Activated effector memory CD4-positive, alpha-beta T cell treated with anti-CD3 and anti-CD28 coated beads, Interleukin-2, amount 50 U/mL, for 16 hours (primary cell): ENCODE measurements around the gene KCNMB2.
"Not testable (repeated sequence)": the region's sequence is repeated elsewhere in the genome, so short reads cannot be mapped to it uniquely, and the experiment has no call there.

ENCODE experiments used
- DNase-seq: peaks from one replicate; pipeline ENCODE4 v3.0.0-alpha.2; 2020

KCNMB2 gene

DNA sequence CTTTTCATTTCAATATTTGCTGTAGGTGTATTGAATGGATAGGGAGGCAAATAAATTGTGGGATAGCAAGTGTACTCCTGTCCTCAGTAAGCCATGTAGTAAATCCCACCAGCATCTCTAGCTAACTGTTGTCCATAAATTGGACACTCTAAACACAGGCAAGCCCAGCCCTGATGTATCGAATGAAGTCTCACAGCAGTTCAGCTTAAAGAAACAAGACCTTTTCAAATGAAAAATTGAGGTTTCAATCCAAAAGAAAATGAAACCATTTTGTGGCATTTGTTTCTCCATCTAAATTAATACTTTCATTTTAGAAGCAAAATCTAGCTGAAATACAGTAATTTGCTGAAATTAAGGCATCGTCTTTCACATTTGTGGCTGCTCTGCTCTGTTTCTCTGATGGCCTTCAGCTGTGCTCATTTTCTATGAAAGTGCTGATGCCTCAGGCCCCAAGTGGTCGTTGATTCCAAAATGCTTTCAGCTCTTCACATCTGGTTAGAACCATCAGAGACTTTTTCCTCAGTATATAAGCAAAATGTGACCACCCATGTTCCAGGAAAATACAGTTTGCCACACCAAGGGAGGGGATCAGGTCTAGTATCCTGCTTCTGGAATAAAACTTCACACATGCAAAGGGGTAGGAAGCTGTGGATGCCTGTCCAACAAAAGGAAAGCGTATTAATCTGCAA lies 290.3 kb downstream of the KCNMB2 start:
- DNase-seq: no peak

DNA sequence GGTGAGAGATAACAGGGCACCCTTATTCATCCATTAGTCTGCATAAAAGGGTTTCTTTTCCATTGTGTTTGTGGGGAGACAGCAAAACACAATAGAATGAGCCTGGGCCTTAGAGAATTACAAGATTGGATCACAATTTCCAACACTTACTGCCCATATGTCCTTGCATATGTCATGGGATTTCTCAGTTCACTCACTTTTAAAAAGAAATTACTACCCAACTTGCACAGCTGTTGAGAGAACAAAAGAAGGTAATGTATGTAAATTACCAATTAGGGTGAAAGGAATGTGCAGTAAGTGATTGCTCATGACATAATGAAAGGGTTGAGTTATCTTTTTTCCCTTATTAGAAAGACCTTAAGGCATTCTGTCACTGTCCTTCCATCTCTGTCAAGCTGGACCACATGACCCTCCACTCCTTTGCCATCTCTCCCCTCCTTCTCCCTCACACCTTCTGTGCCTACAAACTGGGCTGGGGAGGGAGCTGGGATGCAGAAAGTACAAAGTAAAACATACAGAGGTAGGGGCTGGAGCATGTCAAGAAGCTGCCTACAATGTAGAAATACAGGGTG lies 291.1 kb downstream of the KCNMB2 start:
- DNase-seq: no peak

DNA sequence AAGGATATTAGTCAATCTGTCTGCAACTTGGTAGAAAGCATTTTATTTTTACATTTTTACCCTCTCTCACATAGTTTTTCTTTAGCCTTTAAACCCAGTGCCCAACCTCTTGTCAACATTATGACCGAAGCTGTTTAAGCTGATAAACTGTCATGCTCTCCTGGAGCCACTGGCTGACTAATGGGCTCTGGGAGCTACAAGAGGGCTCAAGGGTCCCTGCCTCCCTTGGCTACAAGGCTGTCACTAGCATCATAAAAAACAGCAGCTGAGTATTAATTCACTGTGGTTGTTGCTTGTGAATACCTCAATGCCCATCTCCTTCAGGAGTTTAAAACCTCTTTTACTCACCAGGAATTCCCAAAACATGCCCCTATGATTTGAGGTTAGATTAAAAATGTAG lies 297.5 kb downstream of the KCNMB2 start:
- no peak for DNase-seq

DNA sequence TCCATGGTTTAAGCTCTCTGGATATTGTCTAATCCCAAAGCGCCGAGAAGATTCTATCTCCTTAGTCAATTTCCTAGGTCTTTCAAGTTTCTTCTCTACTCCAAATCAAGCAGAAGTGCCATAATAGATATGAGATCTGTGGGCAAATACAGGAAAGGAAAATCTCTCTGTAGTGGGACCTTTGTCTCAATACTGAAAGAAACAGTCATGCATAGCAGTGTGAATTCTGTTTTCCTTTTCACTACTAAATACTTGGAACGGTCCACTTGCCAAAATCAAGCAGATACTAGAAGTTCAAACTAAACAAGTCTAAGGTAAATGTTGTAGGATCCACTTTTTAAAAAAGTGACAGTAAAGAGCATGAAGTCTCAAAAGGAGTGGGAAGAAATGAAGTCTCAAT lies 298.8 kb downstream of the KCNMB2 start:
- DNase-seq: no peak

DNA sequence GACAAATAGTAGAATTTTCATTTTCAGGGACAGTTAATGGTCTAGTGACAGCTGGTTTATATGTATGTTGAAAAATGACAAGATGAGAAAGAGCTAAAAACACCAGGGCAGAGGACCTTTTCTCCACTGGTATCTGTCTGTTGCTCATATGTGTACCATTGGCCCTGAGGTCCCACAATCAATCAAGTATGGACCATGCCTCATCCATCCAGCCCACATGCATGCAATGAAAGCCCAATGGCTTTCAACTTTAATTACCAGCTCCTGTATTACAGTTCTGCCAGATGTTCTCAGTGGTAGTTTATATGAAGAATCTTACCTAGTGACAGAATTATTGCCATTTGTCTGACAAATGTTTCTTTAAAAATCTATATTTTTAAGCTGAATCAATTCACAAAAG lies 301.3 kb downstream of the KCNMB2 start:
- DNase-seq: no peak

DNA sequence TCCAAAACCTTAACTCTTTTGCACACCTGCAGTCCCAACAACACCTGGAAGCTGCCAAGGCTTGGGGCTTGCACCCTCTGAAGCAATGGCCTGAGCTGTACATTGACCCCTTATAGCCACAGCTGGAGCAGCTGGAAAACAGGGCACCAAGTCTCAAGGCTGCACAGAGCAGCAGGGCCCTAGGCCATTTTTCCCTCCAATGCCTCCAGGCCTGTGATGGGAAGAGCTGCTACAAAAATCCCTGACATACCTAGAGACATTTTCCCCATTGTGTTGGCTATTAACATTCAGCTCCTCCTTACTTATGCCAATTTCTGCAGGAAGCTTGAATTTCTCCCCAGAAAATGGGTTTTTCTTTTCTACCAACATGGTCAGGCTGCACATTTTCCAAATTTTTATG lies 304.4 kb downstream of the KCNMB2 start:
- no peak for DNase-seq

DNA sequence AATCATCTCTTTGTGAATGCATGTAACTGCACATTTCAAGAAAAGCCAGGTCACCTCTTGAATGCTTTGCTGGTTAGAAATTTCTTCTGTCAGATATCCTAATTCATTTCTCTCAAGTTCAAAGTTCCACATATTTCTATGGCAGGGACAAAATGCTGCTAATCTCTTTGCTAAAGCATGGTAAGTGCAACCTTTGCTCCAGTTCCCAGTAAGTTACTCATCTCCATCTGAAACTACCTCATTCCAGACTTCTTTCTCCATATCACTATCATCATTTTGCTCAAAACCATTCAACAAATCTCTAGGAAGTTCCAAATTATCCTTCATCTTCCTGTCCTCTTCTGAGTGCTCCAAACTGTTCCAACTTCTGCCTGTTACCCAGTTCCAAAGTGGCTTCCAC lies 304.8 kb downstream of the KCNMB2 start:
- DNase-seq: no peak

DNA sequence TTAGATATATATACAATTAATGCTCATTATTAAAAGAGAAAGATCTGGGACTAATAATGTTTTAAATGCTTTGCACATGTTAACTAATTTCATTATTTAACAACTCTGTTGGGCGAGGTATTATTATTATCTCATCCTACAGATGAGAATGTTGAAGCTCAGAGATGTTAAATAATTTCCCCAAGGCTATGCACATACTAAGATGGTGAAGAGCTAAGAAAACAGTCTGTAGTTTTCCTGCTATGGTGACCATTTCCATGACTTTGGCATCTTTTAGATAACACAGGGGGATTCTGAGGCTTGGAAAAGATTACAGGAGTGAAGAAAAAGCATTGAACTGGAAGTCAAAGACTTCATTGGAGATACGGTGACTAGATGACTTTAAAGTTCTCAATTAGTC lies 308.7 kb downstream of the KCNMB2 start:
- DNase-seq: no peak

DNA sequence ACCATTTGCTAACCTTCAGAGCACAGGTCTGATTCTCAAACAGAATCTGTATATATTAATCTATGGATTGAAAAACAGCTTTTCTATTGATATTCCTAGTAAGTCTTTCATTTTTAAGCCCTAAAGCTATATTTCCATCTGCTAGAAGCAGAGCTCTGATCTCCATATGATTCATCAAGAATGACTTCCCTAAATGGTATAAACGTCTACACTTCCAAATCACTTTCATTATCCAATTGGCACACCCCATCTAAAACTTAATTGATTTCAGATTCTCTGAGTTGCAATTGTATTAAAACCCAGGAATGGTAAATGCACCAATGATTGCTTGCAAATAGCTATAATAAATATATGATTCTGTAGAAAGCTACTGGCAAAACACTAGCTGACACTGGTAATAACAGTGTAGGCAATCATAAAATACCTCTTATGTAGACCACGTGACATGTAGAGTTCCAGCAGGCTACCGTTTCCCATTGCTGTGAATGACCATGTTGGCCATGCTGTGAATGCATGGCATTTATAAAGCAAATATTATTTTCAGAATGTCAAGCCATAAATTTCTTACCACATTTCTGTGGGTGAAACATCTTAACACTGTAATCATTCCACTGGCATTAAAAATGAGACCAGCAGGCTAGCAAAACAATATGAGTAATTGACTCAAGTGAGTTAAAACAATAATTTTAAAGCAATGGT lies 309.3 kb downstream of the KCNMB2 start:
- DNase-seq: no peak

DNA sequence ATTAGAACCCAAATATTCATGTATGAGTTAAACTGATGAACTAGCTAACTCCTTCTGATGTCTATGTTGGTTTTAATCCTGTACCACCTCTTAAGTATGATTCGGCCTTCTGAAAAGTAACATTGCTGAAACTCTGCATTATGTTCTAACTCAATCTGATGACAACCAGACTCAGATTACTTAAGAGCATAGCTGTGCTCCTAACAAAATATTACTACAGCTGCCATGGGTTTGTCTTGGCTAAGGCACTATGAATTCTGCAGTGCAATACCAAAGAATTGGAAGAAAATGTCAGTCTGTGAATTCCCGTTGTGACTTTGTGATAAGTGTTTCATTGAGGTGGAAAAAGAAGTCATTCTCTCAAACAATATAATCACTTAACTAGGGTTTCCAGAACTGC lies 311.0 kb downstream of the KCNMB2 start:
- DNase-seq: no peak

DNA sequence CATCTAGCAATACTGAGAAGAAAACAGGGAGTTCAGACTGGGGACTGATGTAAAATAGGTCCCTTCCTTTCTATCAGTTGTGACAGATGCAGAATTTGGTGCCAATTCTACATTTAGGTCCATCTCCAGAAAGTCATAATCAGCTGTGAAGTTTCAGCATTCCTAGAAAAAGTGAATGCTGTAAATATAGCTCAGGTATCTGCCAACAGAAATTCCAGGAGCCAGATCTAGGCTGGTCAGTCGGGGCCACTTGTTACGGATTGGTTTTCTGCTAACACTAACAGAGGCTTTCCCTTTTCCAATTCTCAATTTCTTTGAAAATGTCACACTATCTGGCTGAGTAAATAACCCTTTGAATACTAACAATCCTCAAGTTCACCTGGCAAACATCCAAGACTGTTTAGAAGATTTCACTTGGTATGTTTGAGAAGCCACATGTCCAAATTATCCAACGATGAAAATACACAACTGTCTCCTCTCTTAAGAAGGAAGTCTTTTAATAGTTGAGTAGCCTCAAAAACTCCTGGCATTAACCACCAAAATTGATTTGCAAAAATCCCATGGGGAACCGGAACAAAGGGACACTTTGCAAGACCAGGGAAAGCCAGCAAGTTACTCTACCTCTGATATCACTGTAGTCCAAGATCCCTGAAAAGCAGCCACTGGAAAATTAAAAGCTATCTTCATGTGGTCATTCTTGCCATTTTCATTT lies 313.1 kb downstream of the KCNMB2 start:
- no peak for DNase-seq

DNA sequence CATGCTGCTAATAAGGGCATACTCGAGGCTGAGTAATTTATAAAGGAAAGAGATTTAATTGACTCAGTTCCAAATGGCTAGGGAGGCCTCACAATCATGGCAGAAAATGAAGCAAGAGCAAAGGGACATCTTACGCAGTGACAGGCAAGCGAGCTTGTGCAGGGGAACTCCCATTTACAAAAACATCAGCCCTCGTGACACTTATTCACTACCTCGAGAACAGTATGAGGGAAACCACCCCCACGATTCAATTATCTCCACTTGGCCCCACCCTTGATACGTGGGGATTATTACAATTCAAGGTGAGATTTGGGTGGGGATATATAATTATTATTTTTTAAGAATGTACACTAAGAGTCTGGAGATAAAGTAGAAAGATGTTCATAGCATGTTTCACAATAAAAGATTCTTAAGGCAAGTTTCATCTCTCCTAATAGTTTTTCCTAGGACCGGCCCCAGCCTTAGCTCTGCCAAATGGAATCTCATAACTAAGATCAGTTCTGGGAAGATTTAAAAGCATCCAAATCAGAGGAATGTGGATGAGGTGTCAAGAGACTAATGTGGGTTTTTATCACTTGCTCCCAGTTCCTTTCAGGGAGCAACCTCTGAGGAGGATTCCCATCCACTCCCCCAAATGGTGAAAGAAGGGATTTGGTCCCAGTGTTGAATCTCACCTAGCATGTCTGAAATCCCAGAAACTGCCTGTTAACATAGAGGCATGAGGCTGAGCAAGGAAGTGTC lies 314.4 kb downstream of the KCNMB2 start:
- DNase-seq: no peak

DNA sequence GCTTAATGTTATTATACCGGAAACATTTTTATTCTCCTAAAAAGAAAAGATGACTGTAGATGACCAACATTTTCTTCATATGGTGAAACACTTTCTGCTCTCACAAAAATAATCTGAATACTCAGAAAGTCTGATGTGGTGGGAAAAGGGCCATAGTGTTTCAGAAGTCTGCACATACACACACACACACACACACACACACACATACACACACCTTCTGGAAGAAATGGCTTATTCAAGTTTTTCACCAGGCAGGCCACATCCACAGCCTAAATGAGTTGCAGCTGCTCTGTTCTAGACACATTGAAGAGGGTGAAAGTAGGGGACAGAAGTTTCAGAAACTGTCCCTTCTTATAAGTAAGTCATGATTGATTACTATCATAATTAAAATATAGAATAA lies 315.3 kb downstream of the KCNMB2 start:
- DNase-seq: no peak

DNA sequence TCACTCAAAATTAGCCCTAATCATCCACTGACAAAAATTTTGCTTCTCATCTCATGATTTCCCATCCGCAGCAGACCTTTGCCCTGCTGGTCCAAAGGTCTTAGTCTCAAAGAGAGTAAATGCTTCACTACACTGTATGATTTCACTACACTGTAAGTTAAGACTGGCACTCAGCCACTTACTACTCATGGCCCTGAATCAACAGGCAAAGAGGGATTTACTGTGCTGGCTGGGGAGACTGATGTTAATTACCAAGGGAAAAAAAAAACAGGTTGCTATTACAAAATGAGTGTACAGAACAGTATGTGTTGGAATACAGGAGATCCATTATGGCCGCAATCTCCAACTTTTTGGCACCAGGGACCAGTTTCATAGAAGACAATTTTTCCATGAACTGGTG lies 320.6 kb downstream of the KCNMB2 start:
- DNase-seq: no peak

DNA sequence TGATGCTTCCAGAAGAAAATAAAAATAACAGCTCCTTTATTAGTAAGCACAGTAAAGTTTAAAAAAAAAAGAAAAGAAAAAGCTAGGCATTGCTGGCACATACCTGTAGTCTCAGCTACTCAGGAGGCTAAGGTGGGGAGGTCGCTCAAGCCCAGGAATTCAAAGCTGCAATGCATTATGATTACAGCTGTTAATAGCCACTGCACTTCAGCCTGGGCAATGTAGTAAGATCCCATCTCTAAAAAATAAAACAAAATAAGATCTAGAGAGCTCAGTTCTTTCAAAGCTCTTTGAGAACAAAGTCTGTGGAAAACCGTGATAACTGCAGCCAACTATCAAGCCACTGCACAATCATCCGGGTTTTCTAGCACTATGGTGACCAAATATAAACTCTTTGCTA lies 323.1 kb downstream of the KCNMB2 start:
- DNase-seq: no peak

DNA sequence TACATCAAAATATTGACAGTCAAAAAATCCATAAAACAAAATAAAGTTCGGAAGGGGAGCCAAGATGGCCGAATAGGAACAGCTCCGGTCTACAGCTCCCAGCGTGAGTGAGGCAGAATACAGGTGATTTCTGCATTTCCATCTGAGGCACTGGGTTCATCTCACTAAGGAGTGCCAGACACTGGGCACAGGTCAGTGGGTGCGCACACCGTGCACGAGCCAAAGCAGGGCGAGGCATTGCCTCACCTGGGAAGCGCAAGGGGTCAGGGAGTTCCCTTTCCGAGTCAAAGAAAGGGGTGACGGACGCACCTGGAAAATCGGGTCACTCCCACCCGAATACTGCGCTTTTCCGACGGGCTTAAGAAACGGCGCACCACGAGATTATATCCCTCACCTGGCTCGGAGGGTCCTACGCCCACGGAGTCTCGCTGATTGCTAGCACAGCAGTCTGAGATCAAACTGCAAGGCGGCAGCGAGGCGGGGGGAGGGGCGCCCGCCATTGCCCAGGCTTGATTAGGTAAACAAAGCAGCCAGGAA lies 323.7 kb downstream of the KCNMB2 start:
- not testable (repeated sequence) for DNase-seq

DNA sequence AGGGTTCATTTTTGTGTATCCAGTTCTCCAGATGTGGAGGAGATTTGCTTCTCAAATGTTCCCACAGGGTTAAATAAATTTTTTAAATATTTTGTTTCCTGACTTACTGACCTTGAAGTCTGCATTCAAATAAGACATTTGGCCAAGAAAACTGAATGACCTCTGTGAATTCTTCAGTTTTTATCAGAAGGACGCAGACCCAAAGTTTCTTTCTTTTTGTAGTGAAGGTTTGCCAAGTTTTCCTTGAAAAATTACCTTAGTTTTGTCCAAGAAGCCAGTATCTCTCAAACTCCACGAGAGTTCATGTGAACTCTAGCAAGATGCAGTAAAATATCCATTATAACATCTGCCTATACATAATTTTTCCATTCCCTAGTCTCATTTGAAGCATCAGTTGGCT lies 332.4 kb downstream of the KCNMB2 start:
- no peak for DNase-seq

DNA sequence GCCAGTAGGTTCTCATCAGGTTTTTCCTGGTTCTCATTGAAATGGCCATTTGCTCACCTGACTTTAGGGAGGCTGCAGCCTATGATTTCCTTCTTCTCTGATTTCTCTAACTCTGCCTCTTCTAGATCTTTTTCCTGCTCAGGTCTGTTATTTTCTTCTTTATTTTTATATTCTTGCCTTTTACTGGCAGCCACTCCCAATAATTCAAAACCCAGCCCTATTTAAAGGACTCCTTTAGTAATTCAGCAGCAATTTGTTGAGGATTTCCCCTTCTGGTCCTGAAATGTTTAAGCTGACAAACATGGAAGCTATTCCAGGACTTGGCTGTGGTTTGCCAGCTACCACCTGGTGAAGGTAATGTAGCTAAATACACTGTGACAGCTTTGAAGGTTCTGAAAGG lies 333.8 kb downstream of the KCNMB2 start:
- DNase-seq: no peak

DNA sequence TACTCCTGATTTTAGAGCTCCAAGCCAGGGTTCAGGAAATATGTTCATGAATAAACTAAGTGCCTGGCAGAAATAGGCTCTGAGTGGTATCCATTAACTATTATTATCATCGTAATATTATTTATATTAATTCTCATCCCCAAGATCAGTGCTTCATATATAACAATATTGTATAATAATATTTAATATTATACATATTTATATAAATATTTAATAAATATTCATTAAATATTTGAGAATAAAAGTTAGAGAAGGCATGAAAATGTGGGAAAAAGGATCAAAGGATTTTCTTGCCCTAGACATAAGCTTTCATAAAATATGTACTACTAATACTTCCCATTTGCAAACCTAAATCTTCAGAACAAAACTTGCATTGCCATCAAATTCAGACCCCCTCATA lies 338.9 kb downstream of the KCNMB2 start:
- no peak for DNase-seq

DNA sequence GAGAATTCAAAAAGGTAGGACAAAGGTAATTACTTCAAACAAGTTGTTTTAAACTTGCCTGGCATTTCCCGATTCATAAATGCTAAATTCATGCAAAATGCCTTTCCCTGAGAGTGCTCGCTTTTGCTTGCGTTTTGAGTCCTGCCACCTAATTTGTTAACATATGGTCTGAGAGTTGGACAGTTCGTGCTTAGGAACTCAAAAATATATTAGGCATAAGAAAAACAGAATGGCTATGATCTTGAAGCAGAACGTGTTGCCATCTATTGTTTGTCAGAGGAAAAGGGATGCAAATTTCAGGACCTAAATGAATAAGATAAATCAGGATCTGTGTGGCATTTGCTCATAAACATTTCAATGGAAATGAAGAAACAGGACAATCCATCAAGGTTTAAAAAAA lies 339.6 kb downstream of the KCNMB2 start:
- DNase-seq: no peak

DNA sequence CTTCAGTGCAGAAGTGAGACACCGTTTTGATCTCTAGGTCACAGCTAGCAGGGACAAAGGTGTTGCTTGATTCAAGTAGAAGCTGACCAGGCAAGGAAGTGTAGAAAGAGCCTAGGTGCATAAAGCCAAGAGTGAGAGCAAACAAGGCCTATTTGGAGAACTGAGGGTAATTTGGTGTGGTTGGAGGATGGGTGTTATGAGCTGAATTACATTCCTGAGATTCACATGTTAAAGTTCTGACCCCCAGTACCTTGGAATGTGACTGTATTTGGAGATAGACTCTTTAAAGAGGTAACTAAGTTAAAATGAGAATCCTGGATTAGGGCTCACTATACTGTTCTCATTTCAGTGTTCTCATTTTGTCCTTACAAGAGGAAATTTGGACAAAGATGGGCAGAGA lies 344.0 kb downstream of the KCNMB2 start:
- no peak for DNase-seq
